GM21529 (cell line): ENCODE results near the gene TTC22.
A peak's percentile ranks its signal among the peaks of the same experiment; 100 is the strongest.
"Not testable (repeated sequence)": the region's sequence is repeated elsewhere in the genome, so short reads cannot be mapped to it uniquely, and the experiment has no call there.

Source experiments
- ATAC-seq: cut with Tn5 transposase; IDR thresholded peaks from one replicate; pipeline ENCODE4 v1.9.1; 2021; ENCODE audit not compliant: unreplicated experiment

TTC22 gene

DNA sequence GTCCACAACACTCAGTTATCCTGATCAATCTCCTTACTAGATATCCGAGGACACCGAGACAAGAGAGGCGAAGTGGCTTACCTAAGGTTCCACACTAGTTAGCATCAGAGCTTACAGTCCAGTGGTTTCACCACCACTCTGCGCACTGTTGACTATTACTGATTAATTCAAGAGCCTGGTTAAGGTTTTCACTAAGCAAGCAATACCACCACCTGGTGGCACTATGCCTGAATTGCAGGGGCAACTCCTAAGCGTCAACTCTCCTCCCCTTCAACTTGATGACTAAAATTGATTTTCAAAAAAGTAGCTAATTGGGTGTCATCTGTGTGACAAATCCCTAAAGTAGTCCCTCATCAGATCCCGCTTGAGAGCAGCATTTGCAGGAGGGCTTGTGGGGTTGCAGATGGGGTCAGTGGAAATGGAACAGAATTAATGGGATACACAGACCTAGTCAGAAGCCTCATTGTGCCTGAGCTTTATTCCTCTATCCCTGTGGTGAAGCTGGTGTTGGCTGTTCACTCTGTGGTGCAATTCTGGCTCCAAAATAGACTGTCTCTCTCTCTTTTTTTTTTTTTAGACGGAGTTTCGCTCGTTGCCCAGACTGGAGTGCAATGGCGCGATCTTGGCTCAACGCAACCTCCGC, 9.1 kb downstream of the TTC22 start:
- ATAC-seq = no peak

DNA sequence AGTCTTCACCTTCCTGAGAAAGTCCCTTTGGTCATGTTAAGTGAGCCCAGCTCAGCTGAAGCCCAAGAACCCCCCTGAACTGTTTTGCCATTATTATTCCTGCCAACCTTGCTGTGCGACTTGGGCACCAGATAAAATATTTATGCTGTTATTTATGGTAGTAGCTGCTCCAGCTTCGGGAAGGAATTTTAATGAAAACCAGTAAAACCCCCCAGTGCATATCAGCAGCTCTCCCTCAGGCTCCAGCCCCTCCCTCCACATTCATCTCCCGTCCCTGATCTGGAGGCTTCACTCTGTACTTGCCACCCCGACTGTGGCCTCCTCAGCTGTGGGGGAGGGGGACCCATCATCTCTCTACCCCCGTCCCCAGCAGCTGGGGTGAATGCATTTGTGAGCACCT, 12.7 kb downstream of the TTC22 start:
- ATAC-seq = no peak

- ATAC-seq = no peak
Measured at GRCh38 chr1:54787604-54788003, 13.5 kb downstream of the TTC22 start.

GRCh38 chr1:54786778-54787177, 14.3 kb downstream of the TTC22 start:
- ATAC-seq = no peak

- ATAC-seq = no peak
Measured at GRCh38 chr1:54784066-54784465, 17.1 kb downstream of the TTC22 start.

DNA sequence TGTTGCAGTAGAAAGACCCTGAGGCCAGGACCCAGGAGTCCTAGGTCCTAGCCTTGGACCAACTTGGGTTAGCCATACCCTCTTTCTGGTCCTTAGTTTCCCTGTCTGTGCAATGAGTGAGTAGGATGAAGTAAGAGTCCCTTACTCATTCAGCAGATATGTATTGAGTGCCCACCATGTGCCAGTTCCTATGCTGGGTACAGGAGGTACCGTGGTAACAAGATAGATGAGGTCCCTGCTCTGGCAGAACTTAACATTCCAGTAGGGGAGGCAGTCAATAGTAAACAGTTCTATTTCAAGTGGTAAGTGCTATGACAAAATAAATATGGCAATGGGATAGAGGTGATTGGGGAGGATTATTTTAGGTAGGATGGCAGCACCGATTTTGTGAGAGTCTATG, 18.5 kb downstream of the TTC22 start:
- ATAC-seq = no peak

DNA sequence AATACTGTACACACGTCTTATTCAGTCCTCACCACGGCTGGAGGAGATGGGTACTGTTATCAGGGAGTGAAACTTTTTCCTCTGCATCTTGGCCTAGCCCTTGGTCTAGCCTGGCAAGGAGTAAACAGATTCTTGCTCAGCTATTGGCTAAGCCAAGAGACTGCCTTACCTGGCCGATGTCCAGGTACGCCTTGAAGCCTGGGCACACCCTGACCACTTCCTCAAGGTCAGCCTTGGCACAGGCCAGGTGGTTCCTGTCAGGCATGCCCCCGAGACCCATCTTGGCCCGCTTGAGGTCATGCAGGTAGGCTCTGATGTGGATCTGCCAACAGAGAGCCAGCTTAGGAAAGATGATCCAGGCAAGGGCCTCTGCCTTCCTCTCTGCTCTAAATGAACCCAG, 19.0 kb downstream of the TTC22 start:
- ATAC-seq = no peak

DNA sequence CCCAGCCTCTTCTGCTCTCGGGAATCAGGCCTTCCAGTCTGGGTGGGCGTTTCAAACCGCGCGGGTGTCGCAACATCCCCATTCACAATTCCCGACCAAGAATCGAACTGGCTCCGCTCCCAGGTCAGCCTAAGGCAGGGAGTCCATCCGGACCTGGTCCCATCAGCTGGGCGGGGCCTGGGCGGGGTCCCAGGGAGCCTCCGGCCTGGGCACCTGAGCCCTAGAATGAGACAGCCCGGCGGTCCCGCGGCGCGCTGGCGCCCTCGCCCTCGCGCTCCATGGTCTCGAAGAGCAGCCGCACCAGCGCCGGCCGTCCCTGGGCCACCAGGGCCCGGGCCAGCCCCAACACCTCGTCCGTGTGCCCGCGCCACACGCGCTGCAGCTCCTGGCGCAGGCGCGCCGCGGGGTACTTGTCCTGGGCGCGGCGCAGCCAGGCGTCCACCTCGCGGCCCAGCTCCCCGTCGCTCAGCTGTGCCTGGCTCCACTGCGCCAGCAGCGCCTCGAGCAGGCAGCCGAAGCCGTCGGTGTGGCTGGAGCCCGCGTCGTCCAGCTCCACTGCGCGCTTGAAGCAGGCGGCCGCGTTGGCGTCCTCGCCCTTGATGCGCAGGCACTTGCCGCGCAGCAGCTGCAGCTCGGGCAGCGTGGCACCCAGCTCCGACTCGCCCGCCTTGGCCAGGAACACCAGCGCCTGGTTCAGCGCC, 19.9 kb downstream of the TTC22 start:
- no peak for ATAC-seq

GRCh38 chr1:54777431-54777830, 23.7 kb downstream of the TTC22 start:
- no peak for ATAC-seq

DNA sequence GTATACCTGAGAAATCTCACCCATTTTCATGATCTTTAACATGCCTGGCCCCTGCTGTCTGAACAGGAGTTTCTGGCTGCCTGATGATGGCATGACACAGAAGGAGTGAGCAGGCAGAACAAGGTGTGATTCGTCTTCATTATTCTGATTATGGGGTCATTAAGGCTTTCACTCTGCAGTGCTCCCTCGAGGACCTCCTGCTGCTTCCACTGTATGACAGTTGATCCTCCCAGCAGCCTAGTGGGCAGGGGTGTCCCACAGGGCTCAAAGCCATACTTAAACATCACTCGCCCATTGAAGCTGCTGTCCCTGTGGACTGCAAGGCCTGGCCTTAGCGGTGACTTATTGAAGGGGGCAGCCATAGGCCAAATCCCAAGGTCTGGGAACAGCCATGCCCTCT, 24.1 kb downstream of the TTC22 start:
- no peak for ATAC-seq

GRCh38 chr1:54775828-54776721, 25.0 kb downstream of the TTC22 start:
- ATAC-seq = not testable (repeated sequence)

DNA sequence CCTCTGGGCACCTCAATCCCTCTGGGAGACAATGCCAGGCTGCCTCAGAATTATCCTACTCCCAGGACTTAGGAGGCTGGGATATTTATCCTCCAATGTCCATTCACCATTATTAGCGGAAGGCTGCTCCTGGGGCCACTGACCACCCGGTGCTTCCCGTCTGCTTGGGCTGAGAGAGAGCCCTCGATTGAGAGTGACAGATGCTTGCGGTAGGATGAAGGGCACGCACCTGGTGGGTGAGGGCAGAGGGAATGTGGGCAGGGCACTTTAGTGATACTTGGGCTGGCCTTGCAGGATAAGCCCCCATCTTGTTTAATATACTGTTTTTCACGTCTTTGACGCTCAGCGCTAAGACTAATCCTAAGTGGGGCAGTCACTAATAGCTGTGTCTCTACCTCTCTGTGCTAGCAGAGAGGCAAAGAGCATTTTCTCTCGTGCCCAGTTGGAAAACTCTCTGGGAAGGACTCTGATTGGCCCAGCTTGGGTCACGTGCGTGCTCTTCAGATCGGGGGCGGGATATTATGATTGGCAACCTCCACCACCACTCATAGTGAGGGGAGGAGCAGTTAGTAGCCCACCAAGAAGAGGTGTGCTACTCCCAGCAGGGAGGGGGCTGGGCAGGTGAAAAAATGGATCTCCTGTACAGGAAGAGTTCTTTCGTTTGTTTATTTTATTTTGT, 26.2 kb downstream of the TTC22 start:
- ATAC-seq = no peak

GRCh38 chr1:54772951-54773350, 28.2 kb downstream of the TTC22 start:
- ATAC-seq = no peak

- ATAC-seq = no peak
Measured at GRCh38 chr1:54768093-54768492, 33.0 kb downstream of the TTC22 start.

- ATAC-seq = no peak
Measured at GRCh38 chr1:54767526-54767925, 33.6 kb downstream of the TTC22 start.

GRCh38 chr1:54766726-54767125, 34.4 kb downstream of the TTC22 start:
- no peak for ATAC-seq

GRCh38 chr1:54764922-54765561, 36.1 kb downstream of the TTC22 start:
- peak; percentile 13 for ATAC-seq

- peak; percentile 98 for ATAC-seq
Measured at GRCh38 chr1:54764133-54764921, 36.8 kb downstream of the TTC22 start, which contains the start of gene PARS2. TSS of gene PARS2 (minus strand) at chr1:54764523. CDS start at chr1:54759161, 5,362 bp downstream.

DNA sequence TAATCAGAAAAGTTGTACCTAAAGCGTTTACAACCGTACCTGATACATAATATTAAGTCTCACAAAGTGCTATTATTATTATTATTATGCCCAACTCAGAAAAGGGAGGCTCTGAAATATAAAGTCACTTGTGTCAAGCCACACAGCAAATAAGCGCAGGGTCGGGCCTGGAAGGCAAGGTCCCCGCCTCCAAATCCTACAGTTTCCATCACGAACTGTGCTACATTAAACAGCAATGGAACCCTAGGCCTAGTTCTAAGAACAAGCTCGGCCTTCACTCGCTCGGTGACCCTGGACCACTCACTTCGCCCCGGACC, 37.3 kb downstream of the TTC22 start:
- ATAC-seq = no peak
